ENCODE measurements around the gene SHOC2. TPM values are rescaled to one million over a fixed set of nuclear protein-coding genes. Genes with fewer than 3 reads are reported as not detected.

SHOC2 gene
- total RNA-seq, 1 experiment from 2014 or later, result 23.7 TPM

GRCh38 chr10:110932505-110933180, 13.2 kb downstream of the SHOC2 start:
- Histone ChIP-seq H3K4me1 (ENCODE audit: insufficient read depth, low read length) (peaks cover 5% of the 10 kb centered on the region), H3K18ac (ENCODE audit: insufficient read length, low read depth, low read length) (no peak overlapping the region), H4K91ac (ENCODE audit: insufficient read length, low read depth, low read length) (no peak overlapping the region), H3K14ac (ENCODE audit: insufficient read depth, low read length) (no peak overlapping the region), H3K23me2 (ENCODE audit: insufficient read length, low read depth, low read length, poor library complexity, severe bottlenecking) (no peaks in the 10 kb centered on the region), H2AK5ac (ENCODE audit: insufficient read length, low read length) (no peak overlapping the region), H3K27ac (ENCODE audit: insufficient read length, low read depth, low read length) (no peak overlapping the region), H3K9ac (ENCODE audit: extremely low read depth, insufficient read length, low read length) (no peak overlapping the region), H2BK15ac (ENCODE audit: low read depth, low read length) (no peak overlapping the region), H3K23ac (ENCODE audit: insufficient read length, low read depth, low read length) (no peak overlapping the region), H3K27me3 (ENCODE audit: insufficient read depth, low read length) (no peaks in the 10 kb centered on the region), H3T11ph (ENCODE audit: low read length) (no peak overlapping the region), H2BK12ac (ENCODE audit: insufficient read length, low read depth, low read length) (no peak overlapping the region), H3K4me2 (ENCODE audit: insufficient read depth, insufficient read length, low read length) (no peak overlapping the region), H3K79me1 (ENCODE audit: insufficient read depth, low read depth, low read length, poor library complexity, severe bottlenecking) (no peaks in the 10 kb centered on the region), H3K56ac (ENCODE audit: insufficient read length, low read depth, low read length) (no peak overlapping the region), H2BK5ac (ENCODE audit: insufficient read length, low read length) (no peak overlapping the region), H4K5ac (ENCODE audit: insufficient read length, low read depth, low read length) (no peak overlapping the region), H4K20me1 (ENCODE audit: control insufficient read depth, insufficient read depth, insufficient read length) (no peaks in the 10 kb centered on the region), H3K4ac (ENCODE audit: low read depth, low read length) (no peak overlapping the region), H2AFZ (ENCODE audit: low read length) (no peak overlapping the region), H2BK20ac (ENCODE audit: low read depth, low read length, poor library complexity, severe bottlenecking) (no peak overlapping the region), H3K79me2 (ENCODE audit: insufficient read depth, low read length) (peaks cover 12% of the 10 kb centered on the region; the same call in 1 of the 2 replicates), H3K9me3 (ENCODE audit: control insufficient read depth, low read depth, low read length) (no peaks in the 10 kb centered on the region), H2BK120ac (ENCODE audit: low read depth, low read length, poor library complexity, severe bottlenecking) (no peak overlapping the region), H4K8ac (replicated peaks; ENCODE audit: insufficient read length, low read depth, low read length) (no peak overlapping the region)
- H3K36me3 Mint-ChIP-seq (ENCODE audit: insufficient read depth in 1 of 3, low read depth in 3 of 3), result peaks cover 0 to 6% (median 0%) of the 10 kb centered on the region in 3 experiments; a peak in 1 of 7 replicates
- no CpG with 5 or more reads among the region's 1 CpG for WGBS (ENCODE audit: extremely low coverage, insufficient read length, low lambda C conversion rate)
- no peaks in the 10 kb centered on the region; the same call in 1 of the 2 replicates for H3K27me3 Mint-ChIP-seq (ENCODE audit: low read depth)
- DNase-seq, result no peak
- no peaks in the 10 kb centered on the region for H3K9me3 Mint-ChIP-seq
- no peak overlapping the region for H3K27ac Mint-ChIP-seq
- H3K4me1 Mint-ChIP-seq, result peaks cover 5 to 8% of the 10 kb centered on the region in 2 experiments
- TF ChIP-seq CTCF (conservative IDR thresholded peaks at IDR 0.05), result no peak
- H3K4me3 Mint-ChIP-seq, result no peak overlapping the region
